HG02840 (cell line): ENCODE measurements around the gene FEZF1.

Experiments used
- ATAC-seq: cut with Tn5 transposase; IDR thresholded peaks from one replicate; pipeline ENCODE4 v1.9.1; 2021; ENCODE audit warnings: mild to moderate bottlenecking, moderate library complexity, moderate number of reproducible peaks; ENCODE audit not compliant: unreplicated experiment, low FRiP score

Gene FEZF1

GRCh38 chr7:122273117-122273516 is 31.4 kb downstream of the FEZF1 start:
- no peak for ATAC-seq

- ATAC-seq = no peak
These were observed 35.3 kb downstream of the FEZF1 start for GRCh38 chr7:122269241-122269640.

GRCh38 chr7:122268101-122268500 is 36.4 kb downstream of the FEZF1 start:
- no peak for ATAC-seq

GRCh38 chr7:122262246-122262645 is 42.3 kb downstream of the FEZF1 start:
- no peak for ATAC-seq

- ATAC-seq = no peak
These were observed 43.1 kb downstream of the FEZF1 start for GRCh38 chr7:122261442-122261841.

GRCh38 chr7:122261016-122261415 is 43.5 kb downstream of the FEZF1 start:
- no peak for ATAC-seq

- no peak for ATAC-seq
These were observed 44.2 kb downstream of the FEZF1 start for GRCh38 chr7:122260336-122260735.

GRCh38 chr7:122258971-122259370 is 45.6 kb downstream of the FEZF1 start:
- no peak for ATAC-seq

- ATAC-seq = no peak
These were observed 47.5 kb downstream of the FEZF1 start for GRCh38 chr7:122257056-122257455.

GRCh38 chr7:122256046-122256445 is 48.5 kb downstream of the FEZF1 start:
- no peak for ATAC-seq

GRCh38 chr7:122255454-122255853 is 49.1 kb downstream of the FEZF1 start:
- ATAC-seq = no peak
